Embryonic facial prominence (tissue), 1 donor: ENCODE data around the gene BAD.

Experiments
- DNase-seq: peaks from one replicate; pipeline ENCODE4 v3.0.0-alpha.2; 2016; ENCODE audit errors: extremely low spot score

Gene BAD

GRCh38 chr11:64244107-64244506 lies 40.4 kb downstream of the BAD start:
- DNase-seq: no peak

GRCh38 chr11:64243236-64243854 lies 41.1 kb downstream of the BAD start:
- no peak for DNase-seq

DNA sequence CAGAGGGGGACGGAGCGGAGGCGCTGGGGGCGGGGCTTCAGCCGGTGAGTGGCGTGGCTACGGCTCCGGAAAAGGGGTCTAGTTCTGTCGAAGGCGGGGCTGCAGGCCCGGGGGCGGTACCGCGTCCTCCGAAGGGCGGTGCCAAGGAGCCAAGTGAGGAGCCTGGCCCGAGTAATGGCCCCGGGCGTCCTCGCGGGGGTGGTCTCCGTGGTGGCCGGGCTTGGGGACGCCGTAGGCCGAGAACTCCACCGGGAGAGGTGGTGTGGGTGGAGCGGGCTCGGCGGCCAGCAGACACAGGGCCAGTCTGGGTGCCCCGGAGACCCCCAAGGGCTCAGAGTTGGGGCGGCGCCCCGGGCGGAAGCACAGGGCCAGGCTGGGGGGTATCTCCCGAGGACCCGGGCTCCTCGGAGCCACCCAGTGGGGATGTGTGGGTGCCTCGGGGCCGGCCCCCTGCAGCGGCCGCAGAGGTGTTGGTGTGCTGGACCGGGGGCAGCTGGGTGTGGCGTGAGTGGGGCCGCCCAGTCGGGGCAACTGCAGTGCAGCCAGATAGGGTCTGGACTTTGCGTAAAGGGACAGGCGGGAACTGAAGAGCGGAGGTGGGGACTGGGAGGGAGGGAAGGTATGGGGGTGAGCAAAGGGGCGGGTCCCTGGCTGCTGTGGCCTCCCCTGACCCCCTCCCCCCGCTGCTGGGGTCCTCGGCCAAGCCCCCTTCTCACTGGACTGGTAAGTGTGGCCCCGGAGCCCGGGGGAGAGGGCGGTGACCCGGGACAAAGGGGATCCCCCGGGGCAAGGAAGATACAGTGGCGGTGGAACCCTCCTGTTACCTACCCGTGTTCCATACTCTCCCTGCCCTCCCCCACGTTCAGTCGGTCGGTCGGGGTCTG lies 42.7 kb downstream of the BAD start:
- DNase-seq: no peak

GRCh38 chr11:64241241-64241490 lies 43.3 kb downstream of the BAD start:
- peak; percentile 99 for DNase-seq

DNA sequence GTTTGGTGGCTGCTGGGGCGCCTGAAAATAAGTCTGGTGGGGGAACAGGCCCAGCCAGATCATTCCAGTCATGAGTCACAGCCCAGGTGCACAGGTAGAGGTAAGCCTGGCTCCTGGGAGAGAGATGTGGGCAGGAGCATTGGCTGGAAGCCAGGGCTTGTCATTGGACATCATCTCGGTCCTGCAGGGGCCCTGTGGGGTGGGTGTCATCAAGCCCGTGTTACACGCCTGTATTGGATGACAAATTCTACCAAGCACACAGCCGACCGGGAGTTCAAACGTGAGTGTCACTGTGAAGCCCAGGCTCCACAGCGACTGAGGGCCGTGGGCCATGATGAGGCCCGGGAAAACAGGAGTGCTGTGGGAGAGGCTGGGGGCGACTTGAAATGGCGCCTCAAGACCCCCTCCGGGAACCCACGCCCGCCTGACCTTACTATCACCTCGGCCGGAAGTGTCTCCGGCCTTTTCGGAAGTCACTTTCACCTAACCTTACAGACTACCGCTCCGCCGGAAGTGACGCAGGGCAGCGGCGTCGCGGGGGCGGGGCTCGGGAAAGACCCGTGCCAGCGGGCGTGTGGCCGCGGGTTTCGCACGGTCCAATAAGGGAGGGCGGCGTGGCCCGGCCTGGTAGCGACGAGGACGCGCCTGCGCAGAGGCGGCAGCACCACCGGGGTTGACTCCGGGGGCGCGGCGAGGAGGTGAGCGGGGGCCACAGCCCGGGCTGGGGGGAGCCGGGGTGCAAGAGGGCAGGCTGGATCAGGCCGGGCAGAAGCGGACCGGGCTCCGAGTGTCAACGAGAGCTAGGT lies 43.8 kb downstream of the BAD start, which contains the start of gene FKBP2:
FKBP2 (plus strand) TSS at position 661 of the 806 bp plus-strand sequence. CDS start 1,293 bp downstream, outside the sequence.
- DNase-seq: peak; percentile 92

DNA sequence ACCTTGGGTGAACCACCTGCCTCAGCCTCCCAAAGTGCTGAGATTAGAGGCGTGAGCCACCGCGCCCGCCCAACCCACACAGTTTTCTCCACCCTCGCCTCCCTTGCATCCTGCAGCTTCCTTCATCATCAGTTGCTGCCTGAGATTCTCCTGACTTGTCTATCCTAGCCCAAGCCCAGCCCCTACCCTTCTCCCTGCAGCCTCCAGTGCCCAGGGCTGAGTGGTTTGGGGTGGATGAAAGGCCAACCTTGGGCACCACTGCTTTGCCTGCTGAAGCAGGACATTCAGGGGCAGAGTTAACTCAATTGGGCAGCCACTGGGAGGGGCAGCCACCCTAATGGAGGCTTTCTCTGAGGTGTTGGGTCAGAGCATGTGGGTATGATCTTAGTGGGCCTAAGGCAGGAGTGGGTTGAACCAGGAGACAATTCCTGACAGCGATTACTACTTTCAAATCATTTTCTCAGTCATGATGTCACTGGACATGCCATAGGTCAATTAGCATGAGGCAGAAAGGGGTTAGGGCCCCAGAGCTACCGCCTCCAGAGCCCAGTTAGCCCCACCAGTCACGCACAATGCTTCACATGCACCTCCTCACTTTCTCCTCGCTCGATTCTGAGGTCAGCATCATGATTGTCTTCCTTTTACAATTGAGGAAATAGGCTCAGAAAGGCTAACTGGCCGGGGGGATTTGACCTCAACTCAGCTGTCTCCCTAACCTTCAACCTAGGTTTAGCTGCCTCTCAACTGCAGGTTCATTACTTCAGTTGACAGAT lies 44.6 kb downstream of the BAD start:
- no peak for DNase-seq

GRCh38 chr11:64238999-64239398 lies 45.5 kb downstream of the BAD start:
- DNase-seq: no peak

DNA sequence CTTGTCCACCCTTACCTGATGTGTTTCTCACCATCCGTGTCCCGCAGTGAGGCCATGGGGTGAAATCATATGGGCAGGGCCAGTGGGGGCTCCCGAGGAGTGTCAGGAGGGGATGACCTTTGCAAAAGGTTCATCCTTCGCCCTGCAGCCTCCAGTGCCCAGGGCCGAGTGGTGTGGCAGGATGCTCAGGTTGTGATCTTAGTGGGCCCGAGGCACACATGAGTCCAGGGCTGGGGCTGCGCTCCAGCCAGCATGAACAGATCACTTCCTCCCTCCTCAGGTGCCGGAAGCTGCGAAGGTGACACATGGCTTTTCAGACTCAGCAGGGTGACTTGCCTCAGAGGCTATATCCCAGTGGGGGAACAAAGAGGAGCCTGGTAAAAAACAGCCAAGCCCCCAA lies 46.4 kb downstream of the BAD start:
- no peak for DNase-seq

GRCh38 chr11:64237484-64237951 lies 46.9 kb downstream of the BAD start:
- no peak for DNase-seq

DNA sequence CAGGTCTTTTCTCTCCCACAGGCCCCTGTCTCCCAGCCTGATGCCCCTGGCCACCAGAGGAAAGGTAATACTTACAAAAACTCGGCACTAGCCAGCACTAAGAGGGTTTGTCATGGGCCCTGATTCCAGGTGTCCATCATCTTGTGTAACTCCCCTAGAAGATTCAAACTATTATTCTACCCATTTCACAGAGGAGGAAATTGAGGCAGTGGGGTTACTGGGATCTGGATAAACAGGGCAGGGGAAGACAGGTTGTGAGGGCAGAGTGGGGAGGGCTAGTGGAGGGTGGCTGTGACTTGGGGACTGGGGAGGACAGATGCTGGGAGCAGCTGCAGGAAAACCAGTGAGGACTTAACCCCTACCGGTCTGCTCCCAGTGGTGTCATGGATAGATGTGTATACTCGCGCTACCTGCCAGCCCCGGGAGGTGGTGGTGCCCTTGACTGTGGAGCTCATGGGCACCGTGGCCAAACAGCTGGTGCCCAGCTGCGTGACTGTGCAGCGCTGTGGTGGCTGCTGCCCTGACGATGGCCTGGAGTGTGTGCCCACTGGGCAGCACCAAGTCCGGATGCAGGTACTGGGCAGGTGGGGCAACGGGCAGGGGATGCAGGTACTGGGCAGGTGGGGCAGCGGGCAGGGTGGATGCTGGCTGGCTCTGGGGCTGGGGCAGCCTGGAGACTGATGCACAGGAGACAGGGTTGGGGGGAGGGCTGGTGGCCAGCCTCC lies 48.9 kb downstream of the BAD start:
- no peak for DNase-seq

- no peak for DNase-seq
Observed at GRCh38 chr11:64234647-64235379, 49.7 kb downstream of the BAD start.

DNA sequence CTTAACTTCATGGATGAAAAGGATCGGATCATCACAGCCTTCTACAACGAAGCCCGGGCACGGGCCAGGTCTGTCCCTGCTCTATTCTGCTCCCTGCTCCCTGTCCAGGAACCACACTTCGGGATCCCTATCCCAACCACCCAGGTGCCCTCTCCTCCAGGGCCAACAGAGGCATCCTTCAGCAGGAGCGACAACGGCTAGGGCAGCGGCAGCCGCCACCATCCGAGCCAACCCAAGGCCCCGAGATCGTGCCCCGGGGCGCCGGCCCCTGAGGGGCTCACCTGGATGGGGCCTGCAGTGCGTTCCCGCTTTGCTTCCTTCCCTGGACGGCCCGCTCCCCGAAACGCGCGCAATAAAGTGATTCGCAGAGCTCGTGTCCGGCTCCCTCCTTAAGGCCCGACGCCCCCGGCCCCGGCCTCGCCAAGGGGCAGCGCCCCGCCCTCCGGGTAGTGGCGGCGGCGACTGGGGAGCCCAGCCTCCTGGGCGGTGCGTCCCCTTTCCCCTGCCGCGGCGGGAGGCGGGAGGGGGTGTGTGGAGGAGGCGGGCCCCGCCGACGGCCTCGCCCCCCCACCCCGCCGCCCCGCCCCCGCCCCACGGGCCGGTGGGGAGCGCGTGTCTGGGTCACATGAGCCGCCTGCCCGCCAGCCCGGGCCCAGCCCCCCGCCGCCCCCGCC lies 50.4 kb downstream of the BAD start, which contains the start of gene VEGFB:
VEGFB (plus strand) TSS at position 672 of the 674 bp plus-strand sequence. CDS start 250 bp downstream, outside the sequence.
- DNase-seq: no peak

DNA sequence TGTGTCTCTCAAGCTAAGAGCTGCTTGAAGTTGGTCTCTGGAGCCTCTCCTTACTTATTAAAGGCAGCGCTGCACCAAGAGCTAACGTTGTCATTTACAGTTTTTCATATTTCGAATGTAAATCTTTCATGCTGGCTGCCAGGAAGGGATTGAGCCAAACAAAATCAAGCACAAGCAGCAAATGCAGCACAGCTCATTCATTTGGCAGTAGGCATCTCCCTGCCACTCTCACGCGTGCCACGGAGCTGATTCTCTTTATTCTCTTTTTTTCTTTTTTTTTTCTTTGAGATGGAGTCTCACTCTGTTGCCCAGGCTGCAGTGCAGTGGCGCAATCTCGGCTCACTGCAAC lies 51.5 kb downstream of the BAD start:
- DNase-seq: no peak

DNA sequence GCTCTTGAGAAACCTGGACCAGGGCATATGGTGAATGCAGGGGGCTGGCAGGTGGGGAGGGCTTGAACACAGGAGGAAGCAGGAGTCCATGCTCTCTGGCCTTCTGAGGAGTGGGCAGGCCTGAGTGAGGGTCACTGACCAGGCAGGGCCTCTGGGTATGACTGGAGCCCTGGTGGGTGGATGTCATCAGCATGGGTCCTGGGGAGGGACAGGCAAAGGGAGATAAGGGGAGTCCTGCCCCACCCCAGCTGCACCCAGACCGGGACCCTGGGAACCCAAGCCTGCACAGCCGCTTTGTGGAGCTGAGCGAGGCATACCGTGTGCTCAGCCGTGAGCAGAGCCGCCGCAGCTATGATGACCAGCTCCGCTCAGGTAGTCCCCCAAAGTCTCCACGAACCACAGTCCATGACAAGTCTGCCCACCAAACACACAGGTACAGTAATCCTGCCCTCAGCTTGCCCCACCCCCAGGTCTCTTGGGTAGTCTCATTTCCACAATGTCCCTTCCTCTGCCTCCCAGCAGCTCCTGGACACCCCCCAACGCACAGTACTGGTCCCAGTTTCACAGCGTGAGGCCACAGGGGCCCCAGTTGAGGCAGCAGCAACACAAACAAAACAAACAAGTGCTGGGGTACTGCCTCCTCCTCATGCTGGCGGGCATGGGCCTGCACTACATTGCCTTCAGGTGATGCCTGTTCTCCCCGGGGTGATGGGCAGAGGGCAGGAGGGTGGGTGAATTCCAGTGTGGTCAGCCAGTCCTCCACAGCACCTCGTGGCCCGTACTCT lies 52.1 kb downstream of the BAD start:
- DNase-seq: no peak

DNA sequence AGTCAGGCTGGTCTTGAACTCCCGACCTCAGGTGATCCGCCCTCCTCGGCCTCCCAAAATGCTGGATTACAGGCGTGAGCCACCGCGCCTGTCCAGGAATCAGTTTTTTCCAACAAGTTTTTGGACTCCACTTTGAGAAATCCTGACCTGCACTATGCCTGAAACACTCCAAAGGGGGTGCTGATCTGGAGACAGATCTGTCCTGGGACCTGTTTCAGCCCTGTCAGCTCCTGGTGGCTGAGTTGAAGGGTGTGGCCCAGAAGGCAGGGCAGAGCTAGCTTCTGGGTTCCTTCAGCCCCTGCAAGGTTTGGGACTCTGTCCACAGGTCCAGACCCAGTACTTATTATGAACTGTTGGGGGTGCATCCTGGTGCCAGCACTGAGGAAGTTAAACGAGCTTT lies 52.9 kb downstream of the BAD start:
- no peak for DNase-seq

DNA sequence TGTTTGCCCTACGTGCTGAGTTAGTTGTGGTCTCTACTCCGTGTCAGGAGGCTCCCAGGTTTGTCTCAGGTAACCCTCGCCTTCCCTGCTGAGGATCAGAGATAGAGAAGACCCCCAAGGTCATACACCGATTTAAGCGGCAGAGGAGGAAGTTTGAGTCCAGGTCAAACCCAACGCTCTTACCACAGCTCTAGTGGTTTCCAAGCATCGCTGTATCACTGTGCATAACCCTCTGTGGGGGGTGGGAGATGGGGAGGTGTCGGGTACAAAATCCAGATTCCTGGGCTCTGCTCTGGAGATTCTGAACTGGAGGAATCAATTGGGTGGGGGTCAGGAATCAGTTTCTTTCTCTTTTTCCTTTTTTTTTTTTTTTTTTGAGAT lies 53.5 kb downstream of the BAD start:
- DNase-seq: no peak

- peak; percentile 62 for DNase-seq
Observed at GRCh38 chr11:64230171-64230984, 54.1 kb downstream of the BAD start, which contains the start of gene DNAJC4. DNAJC4 (plus strand) TSS chr11:64230548; CDS start chr11:64230855, 307 bp downstream.

- DNase-seq: no peak
Observed at GRCh38 chr11:64229744-64230170, 54.7 kb downstream of the BAD start.
